ENCODE results near the gene PRKCB.
"Not testable (repeated sequence)": the region's sequence is repeated elsewhere in the genome, so short reads cannot be mapped to it uniquely, and the experiment has no call there.

- TF ChIP-seq, protein P1, sequence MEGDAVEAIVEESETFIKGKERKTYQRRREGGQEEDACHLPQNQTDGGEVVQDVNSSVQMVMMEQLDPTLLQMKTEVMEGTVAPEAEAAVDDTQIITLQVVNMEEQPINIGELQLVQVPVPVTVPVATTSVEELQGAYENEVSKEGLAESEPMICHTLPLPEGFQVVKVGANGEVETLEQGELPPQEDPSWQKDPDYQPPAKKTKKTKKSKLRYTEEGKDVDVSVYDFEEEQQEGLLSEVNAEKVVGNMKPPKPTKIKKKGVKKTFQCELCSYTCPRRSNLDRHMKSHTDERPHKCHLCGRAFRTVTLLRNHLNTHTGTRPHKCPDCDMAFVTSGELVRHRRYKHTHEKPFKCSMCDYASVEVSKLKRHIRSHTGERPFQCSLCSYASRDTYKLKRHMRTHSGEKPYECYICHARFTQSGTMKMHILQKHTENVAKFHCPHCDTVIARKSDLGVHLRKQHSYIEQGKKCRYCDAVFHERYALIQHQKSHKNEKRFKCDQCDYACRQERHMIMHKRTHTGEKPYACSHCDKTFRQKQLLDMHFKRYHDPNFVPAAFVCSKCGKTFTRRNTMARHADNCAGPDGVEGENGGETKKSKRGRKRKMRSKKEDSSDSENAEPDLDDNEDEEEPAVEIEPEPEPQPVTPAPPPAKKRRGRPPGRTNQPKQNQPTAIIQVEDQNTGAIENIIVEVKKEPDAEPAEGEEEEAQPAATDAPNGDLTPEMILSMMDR (IDR thresholded peaks at IDR 0.05; ENCODE audit: low read depth, low read length, missing input control): not testable (repeated sequence)
- not testable (repeated sequence) for TF ChIP-seq MAX (IDR thresholded peaks at IDR 0.05); ATF3 (IDR thresholded peaks at IDR 0.05); SP1 (IDR thresholded peaks at IDR 0.05); EGR1 (IDR thresholded peaks at IDR 0.05; ENCODE audit: low read depth in 2 of 2); JUND (IDR thresholded peaks at IDR 0.05); RAD21 (IDR thresholded peaks at IDR 0.05); YY1 (IDR thresholded peaks at IDR 0.05)
These were observed 269.7 kb downstream of the PRKCB start for GRCh38 chr16:24105471-24105870.
